Mononuclear cell (primary cell): ENCODE measurements around the gene OGFOD3. TPM values are rescaled to one million over a fixed set of nuclear protein-coding genes. Genes with fewer than 3 reads are reported as not detected.
"Not testable (repeated sequence)": the region's sequence is repeated elsewhere in the genome, so short reads cannot be mapped to it uniquely, and the experiment has no call there.

Source experiments
- H3K27me3 ChIP-seq: 2 replicates; pipeline ENCODE4 v1.6.0; 2011; ENCODE audit warnings: low read length, control low read depth; ENCODE audit not compliant: insufficient read depth
- H3K4me1 ChIP-seq: 2 replicates; pipeline ENCODE4 v1.5.1; 2011; ENCODE audit warnings: mild to moderate bottlenecking, low read length, control low read depth; ENCODE audit not compliant: insufficient read depth
- H3K4me3 ChIP-seq: 2 replicates; pipeline ENCODE4 v1.5.1; 2011; ENCODE audit warnings: mild to moderate bottlenecking, low read length, moderate library complexity
- H3K9me3 ChIP-seq: 2 replicates; pipeline ENCODE4 v1.5.1; 2011; ENCODE audit warnings: low read depth, mild to moderate bottlenecking, control low read depth, low read length
- total RNA-seq: library from RNA; depleted of rRNA; stranded (reverse); fragments of >200 nt; gene quantifications from one replicate; pipeline ENCODE4 v1.2.3, GENCODE V29; 2012

The OGFOD3 gene
- total RNA-seq, 1 donor, result 11.9 TPM

DNA sequence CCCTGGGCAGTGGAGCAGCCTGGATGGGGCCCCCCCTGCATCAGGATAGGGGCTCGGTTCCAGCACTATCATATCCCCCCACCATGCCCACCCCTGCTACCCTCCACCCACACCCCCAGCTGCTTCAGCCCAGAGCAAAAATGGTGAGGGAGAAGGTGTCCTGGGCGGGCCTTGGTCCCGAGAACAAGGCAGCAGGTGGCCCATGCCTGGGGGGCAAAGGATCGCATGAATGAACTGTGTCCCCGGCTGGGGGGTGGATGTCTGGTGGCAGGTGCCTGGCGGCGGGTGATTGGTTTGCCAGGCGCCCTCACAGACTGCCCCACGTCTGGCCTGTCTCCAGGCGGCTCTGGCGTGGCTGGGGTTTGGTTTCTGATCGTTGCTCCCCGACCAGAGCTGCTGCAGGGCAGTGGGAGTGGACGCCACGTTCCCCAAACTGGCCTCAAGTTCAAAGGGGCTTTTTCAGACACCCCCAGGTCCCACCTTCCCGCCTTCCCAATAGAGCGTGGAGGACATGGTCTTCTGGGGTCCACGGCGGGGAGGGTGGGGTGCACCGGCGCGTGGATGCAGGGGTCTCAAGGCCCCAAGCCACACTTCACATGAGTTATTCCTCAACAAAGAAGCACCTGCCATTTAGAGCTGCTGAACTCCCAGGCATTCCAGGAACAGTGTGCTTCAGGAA, 34.2 kb downstream of the OGFOD3 start:
- Histone ChIP-seq H3K27me3 (no peaks in the 10 kb centered on the region), H3K4me1 (no peaks in the 10 kb centered on the region), H3K4me3 (no peak overlapping the region), H3K9me3 (no peaks in the 10 kb centered on the region)

GRCh38 chr17:82383411-82383810, 35.0 kb downstream of the OGFOD3 start:
- no peaks in the 10 kb centered on the region for H3K27me3 ChIP-seq
- H3K4me1 ChIP-seq, result no peaks in the 10 kb centered on the region
- no peaks in the 10 kb centered on the region for H3K9me3 ChIP-seq
- H3K4me3 ChIP-seq, result no peak overlapping the region

DNA sequence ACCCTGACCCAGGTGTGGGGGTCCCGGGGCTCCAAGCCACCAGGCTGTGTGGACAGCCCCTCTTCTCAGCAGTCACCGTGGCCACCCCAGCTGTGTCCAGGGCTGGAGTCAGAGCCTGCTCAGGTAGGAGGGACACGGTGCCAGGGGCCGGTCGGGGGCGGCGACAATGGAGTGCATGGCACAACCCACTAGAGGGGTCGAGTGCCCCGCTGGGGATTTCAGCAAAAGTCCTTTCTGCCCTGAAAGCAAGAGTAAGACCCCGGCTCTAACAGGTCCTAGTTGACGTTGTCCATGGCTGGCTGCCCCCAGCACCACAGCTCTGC, 35.5 kb downstream of the OGFOD3 start:
- H3K4me1 ChIP-seq, result no peaks in the 10 kb centered on the region
- H3K9me3 ChIP-seq, result no peaks in the 10 kb centered on the region
- no peaks in the 10 kb centered on the region for H3K27me3 ChIP-seq
- no peak overlapping the region for H3K4me3 ChIP-seq

DNA sequence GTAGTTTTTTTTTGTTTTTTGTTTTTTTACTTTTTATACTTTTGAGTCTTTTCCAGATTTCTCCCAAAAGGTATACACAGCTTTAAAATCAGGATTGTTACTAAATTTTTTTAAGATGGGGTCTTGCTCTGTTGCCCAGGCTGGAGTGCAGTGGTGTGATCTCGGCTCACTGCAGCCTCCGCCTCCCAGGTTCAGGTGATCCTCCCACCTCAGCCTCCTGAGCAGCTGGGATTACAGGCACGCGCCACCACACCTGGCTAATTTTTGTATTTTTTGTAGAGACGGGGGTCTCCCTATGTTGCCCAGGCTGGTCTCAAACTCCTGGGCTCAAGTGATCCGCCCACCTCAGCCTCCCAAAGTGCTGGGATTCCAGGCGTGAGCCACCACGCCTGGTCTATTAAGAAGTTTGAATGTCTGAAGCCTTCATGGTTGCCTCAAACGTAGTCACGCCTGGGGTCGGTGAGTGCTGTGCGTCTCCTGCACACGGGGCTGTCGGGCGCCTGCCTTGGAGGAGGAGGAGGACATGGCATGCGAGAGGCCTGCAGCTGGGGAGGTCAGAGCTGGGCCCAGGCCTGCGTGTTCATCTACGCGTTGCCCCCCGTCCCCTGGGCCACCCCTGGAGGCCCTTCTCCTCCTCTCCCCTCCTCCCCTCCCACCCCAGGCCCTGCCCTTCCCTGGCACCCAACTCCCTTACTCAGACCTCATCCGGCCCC, 36.0 kb downstream of the OGFOD3 start:
- H3K4me1 ChIP-seq, H3K4me3 ChIP-seq, H3K27me3 ChIP-seq, H3K9me3 ChIP-seq: not testable (repeated sequence)

DNA sequence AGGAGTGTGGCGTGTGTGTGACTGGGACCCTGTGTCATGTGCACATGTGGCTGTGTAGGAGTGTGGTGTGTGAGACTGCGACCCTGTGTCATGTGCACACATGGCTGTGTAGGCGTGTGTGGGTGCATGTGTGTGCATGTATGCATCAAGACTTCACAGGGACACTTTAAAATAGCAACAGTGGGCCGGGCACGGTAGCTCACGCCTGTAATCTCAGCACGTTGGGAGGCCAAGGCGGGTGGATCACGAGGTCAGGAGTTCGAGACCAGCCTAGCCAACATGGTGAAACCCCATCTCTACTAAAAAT, 36.7 kb downstream of the OGFOD3 start:
- H3K9me3 ChIP-seq, H3K27me3 ChIP-seq, H3K4me1 ChIP-seq, H3K4me3 ChIP-seq: not testable (repeated sequence)

DNA sequence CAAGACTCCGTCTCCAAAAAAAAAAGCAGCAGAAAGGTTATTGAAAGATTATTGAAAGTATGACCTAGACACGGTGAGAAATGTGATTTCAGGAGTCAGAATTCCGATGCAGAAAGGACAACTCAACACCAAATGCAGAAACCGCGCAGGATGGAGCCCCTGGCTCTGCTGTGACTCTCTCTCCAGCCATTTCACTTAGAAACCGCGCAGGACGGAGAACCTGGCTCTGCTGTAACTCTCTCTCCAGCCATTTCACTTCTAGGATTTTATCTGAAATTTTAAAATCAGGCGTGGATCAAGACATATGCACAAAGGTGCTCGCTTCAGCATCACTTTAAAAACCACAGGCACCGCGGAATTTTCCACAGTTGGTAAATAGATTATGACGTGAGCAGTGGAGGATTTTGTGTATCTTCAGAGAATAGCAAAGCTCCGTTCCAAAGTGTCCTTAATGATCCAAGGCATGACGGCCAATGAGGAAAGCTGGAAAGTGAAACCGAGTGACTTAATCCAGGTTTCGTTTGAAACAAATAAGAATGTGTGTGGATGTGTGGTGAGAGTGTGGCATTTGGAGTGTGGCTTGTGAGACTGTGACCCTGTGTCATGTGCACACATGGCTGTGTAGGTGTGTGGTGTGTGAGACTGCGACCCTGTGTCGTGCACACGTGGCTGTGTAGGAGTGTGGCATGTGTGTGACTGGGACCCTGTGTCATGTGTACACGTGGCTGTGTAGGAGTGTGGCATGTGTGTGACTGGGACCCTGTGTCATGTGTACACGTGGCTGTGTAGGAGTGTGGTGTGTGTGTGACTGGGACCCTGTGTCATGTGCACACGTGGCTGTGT, 37.3 kb downstream of the OGFOD3 start:
- no peak overlapping the region for H3K4me3 ChIP-seq
- H3K4me1 ChIP-seq, result no peaks in the 10 kb centered on the region
- no peaks in the 10 kb centered on the region for H3K9me3 ChIP-seq
- H3K27me3 ChIP-seq, result no peaks in the 10 kb centered on the region

- Histone ChIP-seq H3K27me3 (peaks cover 6% of the 10 kb centered on the region), H3K4me1 (no peaks in the 10 kb centered on the region), H3K9me3 (no peaks in the 10 kb centered on the region), H3K4me3 (no peak overlapping the region)
Measured at GRCh38 chr17:82378741-82379021, 39.7 kb downstream of the OGFOD3 start.

- Histone ChIP-seq H3K27me3 (peaks cover 11% of the 10 kb centered on the region), H3K9me3 (no peaks in the 10 kb centered on the region), H3K4me3 (no peak overlapping the region), H3K4me1 (no peaks in the 10 kb centered on the region)
Measured at GRCh38 chr17:82377924-82378740, 40.3 kb downstream of the OGFOD3 start.

DNA sequence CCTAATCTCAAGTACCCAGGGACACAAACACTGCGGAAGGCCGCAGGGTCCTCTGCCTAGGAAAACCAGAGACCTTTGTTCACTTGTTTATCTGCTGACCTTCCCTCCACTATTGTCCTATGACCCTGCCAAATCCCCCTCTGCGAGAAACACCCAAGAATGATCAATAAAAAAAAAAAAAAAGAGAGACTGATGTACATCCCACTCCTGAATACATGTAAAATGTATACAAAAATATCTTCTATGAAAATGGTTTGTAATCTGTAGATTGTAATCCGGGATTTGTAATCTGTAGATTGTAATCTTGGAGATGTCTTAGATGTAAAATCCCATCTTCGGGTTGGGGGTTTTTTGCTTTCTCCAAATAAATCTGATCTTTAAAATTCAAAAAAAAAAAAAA, 41.1 kb downstream of the OGFOD3 start:
- H3K4me1 ChIP-seq, H3K9me3 ChIP-seq, H3K4me3 ChIP-seq: not testable (repeated sequence)
- H3K27me3 ChIP-seq, result peaks cover 20% of the 10 kb centered on the region

DNA sequence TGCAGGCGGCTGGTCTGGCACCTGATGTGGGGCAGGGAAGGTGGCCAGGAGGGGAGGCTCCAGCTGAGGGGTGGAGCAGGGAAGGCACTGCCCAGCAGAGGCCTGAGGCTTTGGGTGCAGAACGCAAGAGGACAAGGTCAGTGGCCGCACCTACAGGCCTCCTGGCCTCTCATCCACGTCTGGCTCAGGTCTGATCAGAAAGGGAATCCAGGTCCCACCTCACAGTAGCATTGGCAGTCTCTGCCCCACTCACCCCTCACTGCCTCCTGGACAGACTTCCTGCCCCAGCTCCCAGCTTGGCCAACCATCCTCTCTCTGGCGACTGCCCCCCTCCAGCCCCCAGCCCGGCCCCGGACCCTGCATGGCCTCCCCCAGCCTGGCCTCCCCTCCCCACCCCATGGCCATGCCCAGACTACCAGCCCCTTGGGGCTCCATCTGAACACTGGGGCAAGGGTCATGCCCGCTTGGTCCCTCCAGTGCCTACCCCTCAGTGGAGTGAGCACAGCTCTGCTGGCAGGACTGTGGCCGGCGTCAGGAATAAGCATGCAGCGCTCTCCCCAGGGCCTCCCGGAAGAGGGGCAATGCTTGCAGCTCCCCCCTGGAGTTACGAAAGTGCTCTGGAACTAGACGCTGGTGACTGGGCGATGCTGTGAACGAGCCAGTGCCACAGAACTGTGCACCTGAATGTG, 42.2 kb downstream of the OGFOD3 start:
- Histone ChIP-seq H3K4me1 (peaks cover 7% of the 10 kb centered on the region), H3K27me3 (peaks cover 24% of the 10 kb centered on the region), H3K4me3 (no peak overlapping the region), H3K9me3 (no peaks in the 10 kb centered on the region)

GRCh38 chr17:82375359-82376041, 42.9 kb downstream of the OGFOD3 start:
- peaks cover 14% of the 10 kb centered on the region for H3K4me1 ChIP-seq
- peaks cover 31% of the 10 kb centered on the region for H3K27me3 ChIP-seq

DNA sequence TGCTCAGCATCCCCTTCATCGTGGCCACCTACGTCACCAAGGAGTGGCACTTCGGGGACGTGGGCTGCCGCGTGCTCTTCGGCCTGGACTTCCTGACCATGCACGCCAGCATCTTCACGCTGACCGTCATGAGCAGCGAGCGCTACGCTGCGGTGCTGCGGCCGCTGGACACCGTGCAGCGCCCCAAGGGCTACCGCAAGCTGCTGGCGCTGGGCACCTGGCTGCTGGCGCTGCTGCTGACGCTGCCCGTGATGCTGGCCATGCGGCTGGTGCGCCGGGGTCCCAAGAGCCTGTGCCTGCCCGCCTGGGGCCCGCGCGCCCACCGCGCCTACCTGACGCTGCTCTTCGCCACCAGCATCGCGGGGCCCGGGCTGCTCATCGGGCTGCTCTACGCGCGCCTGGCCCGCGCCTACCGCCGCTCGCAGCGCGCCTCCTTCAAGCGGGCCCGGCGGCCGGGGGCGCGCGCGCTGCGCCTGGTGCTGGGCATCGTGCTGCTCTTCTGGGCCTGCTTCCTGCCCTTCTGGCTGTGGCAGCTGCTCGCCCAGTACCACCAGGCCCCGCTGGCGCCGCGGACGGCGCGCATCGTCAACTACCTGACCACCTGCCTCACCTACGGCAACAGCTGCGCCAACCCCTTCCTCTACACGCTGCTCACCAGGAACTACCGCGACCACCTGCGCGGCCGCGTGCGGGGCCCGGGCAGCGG, 43.6 kb downstream of the OGFOD3 start:
- Histone ChIP-seq H3K4me1 (peaks cover 15% of the 10 kb centered on the region), H3K4me3 (no peak overlapping the region), H3K9me3 (no peaks in the 10 kb centered on the region), H3K27me3 (peaks cover 35% of the 10 kb centered on the region)

More at GRCh38 chr17:82375359-82376041, 42.9 kb downstream of the OGFOD3 start:
- Histone ChIP-seq H3K9me3 (no peaks in the 10 kb centered on the region), H3K4me3 (no peak overlapping the region)

GRCh38 chr17:82373731-82374625, 44.4 kb downstream of the OGFOD3 start:
- H3K4me1 ChIP-seq, result peaks cover 15% of the 10 kb centered on the region
- no peaks in the 10 kb centered on the region for H3K9me3 ChIP-seq
- H3K27me3 ChIP-seq, result peaks cover 40% of the 10 kb centered on the region
- no peak overlapping the region for H3K4me3 ChIP-seq
